ENCODE data around the gene MXD4. TPM values are rescaled to one million over a fixed set of nuclear protein-coding genes. Genes with fewer than 3 reads are reported as not detected.
"Not testable (repeated sequence)": the region's sequence is repeated elsewhere in the genome, so short reads cannot be mapped to it uniquely, and the experiment has no call there.

Gene MXD4
- total RNA-seq, 1 experiment from 2014 or later = 20.4 TPM

DNA sequence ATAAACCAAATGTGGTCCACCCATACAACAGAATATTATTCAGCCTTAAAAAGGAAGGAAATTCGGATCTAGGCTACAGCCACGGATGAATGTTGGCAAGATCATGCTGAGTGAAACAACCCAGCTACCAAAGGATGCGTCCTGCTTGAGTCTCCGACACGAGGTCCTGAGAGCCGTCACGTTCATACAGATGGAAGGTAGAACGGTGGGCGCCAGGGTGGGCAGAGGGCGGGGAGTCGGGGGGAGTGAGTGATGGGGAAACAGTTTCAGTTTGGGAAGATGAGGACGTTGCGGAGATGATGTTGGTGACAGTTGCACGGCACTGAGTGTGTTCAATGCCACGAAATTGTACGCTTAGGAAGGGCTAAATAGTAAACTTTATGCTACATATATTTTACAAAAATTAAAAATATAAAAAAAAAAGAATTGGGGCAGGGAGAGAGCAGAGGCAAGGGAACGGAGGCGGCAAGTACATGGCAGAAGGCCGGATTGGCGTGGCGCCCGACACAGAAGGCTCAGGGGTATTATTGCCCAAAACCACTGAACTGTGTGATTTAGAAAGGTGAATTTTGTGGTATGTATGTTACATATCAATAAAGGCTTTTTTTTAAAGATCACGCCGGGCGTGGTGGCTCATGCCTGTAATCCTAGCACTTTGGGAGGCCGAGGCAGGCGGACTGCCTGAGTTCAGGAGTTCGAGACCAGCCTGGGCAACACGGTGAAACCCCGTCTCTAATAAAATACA lies 14.8 kb upstream of the MXD4 start (continued):
- TF ChIP-seq, protein P1, sequence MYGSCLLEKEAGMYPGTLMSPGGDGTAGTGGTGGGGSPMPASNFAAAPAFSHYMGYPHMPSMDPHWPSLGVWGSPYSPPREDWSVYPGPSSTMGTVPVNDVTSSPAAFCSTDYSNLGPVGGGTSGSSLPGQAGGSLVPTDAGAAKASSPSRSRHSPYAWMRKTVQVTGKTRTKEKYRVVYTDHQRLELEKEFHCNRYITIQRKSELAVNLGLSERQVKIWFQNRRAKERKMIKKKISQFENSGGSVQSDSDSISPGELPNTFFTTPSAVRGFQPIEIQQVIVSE (CRISPR knock-in tag; IDR thresholded peaks at IDR 0.05; ENCODE audit: borderline replicate concordance) = no peak

DNA sequence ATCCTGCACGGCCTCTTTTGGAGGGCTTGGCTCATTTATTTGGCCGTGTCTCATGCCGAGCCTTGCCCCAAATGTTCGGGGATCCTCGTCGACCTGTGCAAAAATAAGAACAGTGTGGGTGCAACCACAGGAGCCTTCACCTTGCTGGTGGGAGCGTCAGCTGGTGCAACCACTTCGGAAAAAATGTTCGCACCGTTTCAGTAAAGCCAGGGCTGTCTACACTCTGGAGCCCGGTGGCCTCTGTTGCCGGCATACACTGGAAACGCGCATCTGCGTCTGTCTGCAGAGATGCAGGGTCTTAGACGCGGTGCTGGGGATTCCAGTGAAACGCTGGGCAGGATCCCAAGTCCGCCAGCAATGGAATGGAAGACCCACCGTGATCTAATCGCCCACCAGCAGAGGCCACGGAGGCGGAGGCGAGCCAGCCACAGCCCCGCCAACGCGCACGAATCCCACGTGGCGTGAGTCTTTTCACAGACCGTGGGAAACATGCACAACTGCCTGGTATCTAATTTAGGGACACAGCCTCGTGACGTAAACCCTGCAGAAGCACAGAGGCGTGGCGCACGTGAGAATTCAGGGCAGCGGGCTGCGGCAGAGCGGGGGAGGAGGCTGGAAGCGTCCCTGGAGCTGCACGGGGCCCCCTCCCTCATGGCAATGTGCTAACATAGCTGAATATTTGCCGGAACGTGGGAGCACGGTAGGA lies 13.8 kb upstream of the MXD4 start:
- Mint-ChIP-seq H3K4me1 (no peaks in the 10 kb centered on the region), H3K27ac (no peak overlapping the region), H3K27me3 (ENCODE audit: low read depth) (no peaks in the 10 kb centered on the region), H3K4me3 (no peak overlapping the region), H3K36me3 (no peaks in the 10 kb centered on the region), H3K9me3 (no peaks in the 10 kb centered on the region)
- POLR2A ChIA-PET = no interaction called here
- DNase-seq (ENCODE audit: low spot score) (no peak), ATAC-seq (no peak)
- CTCF ChIA-PET = no interaction called here
- no peak for TF ChIP-seq TEAD1 (CRISPR knock-in tag; IDR thresholded peaks at IDR 0.05)

DNA sequence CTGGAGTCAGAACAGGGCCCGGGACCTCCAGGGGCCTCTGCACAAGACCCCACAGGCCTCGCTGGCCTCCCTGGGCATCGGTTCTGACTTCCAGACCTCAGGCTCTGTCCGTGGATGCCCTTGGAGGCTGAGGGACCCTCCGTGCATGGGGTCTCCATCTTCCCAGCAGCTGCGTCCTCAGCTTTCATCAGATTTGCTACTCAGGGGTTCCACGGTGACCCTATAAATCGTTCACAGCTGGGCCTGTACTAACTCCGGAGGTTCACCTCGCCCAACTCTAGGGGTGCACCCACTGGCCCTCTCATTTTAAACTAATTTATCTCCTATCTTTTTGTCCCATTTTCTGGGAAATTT lies 13.1 kb upstream of the MXD4 start:
- H3K4me1 Mint-ChIP-seq; POLR2A ChIA-PET; DNase-seq (ENCODE audit: low spot score); H3K9me3 Mint-ChIP-seq; CTCF ChIA-PET; ATAC-seq; H3K36me3 Mint-ChIP-seq; H3K27ac Mint-ChIP-seq; H3K27me3 Mint-ChIP-seq (ENCODE audit: low read depth); H3K4me3 Mint-ChIP-seq: not testable (repeated sequence)

DNA sequence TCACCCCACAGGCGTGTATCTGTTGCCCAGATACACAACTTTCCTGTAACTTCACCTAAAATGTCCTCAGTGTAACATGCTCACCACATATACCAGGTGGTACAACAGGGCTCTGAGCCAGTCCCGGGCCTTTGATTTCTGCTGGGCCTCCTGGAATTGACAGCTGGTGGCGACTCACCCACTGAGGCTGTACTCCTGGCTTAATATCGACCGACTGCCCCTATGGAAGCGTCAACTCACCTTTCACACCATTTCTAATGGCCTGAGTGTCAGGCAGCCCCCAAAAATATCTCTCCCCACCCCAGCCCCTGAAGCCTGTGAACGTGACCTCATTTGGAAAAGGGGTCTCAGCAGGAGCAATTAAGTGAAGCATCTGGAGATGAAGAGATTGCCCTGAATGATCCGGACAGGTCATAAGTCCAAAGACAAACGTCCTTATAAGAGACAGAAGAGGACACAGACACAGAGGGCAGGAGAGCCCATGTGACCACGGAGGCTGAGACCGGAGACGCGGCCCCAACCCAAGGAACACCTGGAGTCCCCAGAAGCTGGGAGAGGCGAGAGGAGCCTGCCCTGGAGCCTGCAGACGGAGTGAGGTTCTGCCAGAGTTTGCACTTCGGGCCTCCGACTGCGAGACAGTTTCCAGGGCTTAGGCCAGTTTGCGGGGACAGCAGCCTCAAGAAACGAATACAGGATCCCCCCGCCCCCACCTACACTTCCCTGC lies 12.6 kb upstream of the MXD4 start:
- POLR2A ChIA-PET = no interaction called here
- Mint-ChIP-seq H3K4me1 (peaks cover 2% of the 10 kb centered on the region), H3K4me3 (no peak overlapping the region), H3K9me3 (no peaks in the 10 kb centered on the region), H3K27ac (no peak overlapping the region), H3K27me3 (ENCODE audit: low read depth) (no peaks in the 10 kb centered on the region), H3K36me3 (no peaks in the 10 kb centered on the region)
- TF ChIP-seq, protein P2, sequence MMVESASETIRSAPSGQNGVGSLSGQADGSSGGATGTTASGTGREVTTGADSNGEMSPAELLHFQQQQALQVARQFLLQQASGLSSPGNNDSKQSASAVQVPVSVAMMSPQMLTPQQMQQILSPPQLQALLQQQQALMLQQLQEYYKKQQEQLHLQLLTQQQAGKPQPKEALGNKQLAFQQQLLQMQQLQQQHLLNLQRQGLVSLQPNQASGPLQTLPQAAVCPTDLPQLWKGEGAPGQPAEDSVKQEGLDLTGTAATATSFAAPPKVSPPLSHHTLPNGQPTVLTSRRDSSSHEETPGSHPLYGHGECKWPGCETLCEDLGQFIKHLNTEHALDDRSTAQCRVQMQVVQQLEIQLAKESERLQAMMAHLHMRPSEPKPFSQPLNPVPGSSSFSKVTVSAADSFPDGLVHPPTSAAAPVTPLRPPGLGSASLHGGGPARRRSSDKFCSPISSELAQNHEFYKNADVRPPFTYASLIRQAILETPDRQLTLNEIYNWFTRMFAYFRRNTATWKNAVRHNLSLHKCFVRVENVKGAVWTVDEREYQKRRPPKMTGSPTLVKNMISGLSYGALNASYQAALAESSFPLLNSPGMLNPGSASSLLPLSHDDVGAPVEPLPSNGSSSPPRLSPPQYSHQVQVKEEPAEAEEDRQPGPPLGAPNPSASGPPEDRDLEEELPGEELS (CRISPR knock-in tag; IDR thresholded peaks at IDR 0.05) = no peak
- TF ChIP-seq GTF2I (CRISPR knock-in tag; conservative IDR thresholded peaks at IDR 0.05) = no peak
- TF ChIP-seq, protein P3, sequence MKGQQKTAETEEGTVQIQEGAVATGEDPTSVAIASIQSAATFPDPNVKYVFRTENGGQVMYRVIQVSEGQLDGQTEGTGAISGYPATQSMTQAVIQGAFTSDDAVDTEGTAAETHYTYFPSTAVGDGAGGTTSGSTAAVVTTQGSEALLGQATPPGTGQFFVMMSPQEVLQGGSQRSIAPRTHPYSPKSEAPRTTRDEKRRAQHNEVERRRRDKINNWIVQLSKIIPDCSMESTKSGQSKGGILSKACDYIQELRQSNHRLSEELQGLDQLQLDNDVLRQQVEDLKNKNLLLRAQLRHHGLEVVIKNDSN (CRISPR knock-in tag; IDR thresholded peaks at IDR 0.05) = no peak
- no peak for TF ChIP-seq ZNF232 (CRISPR knock-in tag; IDR thresholded peaks at IDR 0.05)
- TF ChIP-seq MYBL2 (CRISPR knock-in tag; IDR thresholded peaks at IDR 0.05) = no peak
- TF ChIP-seq, protein P4, sequence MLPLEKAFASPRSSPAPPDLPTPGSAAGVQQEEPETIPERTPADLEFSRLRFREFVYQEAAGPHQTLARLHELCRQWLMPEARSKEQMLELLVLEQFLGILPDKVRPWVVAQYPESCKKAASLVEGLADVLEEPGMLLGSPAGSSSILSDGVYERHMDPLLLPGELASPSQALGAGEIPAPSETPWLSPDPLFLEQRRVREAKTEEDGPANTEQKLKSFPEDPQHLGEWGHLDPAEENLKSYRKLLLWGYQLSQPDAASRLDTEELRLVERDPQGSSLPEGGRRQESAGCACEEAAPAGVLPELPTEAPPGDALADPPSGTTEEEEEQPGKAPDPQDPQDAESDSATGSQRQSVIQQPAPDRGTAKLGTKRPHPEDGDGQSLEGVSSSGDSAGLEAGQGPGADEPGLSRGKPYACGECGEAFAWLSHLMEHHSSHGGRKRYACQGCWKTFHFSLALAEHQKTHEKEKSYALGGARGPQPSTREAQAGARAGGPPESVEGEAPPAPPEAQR (CRISPR knock-in tag; IDR thresholded peaks at IDR 0.05) = no peak
- TF ChIP-seq NFE2L1 (CRISPR knock-in tag; IDR thresholded peaks at IDR 0.05) = no peak
- TF ChIP-seq, protein P5, sequence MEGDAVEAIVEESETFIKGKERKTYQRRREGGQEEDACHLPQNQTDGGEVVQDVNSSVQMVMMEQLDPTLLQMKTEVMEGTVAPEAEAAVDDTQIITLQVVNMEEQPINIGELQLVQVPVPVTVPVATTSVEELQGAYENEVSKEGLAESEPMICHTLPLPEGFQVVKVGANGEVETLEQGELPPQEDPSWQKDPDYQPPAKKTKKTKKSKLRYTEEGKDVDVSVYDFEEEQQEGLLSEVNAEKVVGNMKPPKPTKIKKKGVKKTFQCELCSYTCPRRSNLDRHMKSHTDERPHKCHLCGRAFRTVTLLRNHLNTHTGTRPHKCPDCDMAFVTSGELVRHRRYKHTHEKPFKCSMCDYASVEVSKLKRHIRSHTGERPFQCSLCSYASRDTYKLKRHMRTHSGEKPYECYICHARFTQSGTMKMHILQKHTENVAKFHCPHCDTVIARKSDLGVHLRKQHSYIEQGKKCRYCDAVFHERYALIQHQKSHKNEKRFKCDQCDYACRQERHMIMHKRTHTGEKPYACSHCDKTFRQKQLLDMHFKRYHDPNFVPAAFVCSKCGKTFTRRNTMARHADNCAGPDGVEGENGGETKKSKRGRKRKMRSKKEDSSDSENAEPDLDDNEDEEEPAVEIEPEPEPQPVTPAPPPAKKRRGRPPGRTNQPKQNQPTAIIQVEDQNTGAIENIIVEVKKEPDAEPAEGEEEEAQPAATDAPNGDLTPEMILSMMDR (IDR thresholded peaks at IDR 0.05) = no peak
- no peak for TF ChIP-seq PRRX2 (CRISPR knock-in tag; IDR thresholded peaks at IDR 0.05)
- no peak for TF ChIP-seq ZNF138 (CRISPR knock-in tag; conservative IDR thresholded peaks at IDR 0.05)
- TF ChIP-seq NR2C2 (CRISPR knock-in tag; IDR thresholded peaks at IDR 0.05) = no peak
- TF ChIP-seq, protein P6, sequence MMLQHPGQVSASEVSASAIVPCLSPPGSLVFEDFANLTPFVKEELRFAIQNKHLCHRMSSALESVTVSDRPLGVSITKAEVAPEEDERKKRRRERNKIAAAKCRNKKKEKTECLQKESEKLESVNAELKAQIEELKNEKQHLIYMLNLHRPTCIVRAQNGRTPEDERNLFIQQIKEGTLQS (CRISPR knock-in tag; conservative IDR thresholded peaks at IDR 0.05) = no peak
- TF ChIP-seq, protein P1 (CRISPR knock-in tag; IDR thresholded peaks at IDR 0.05; ENCODE audit: borderline replicate concordance) = no peak
- TF ChIP-seq ZNF121 (CRISPR knock-in tag; IDR thresholded peaks at IDR 0.05) = no peak
- CTCF ChIA-PET = no interaction called here
- ATAC-seq (no peak), DNase-seq (ENCODE audit: low spot score) (no peak)

Data from WTC11 (cell line).